Common myeloid progenitor, CD34-positive (primary cell): ENCODE results near the gene CCL26.
A peak's percentile ranks its signal among the peaks of the same experiment; 100 is the strongest.

Experiments used
- CTCF ChIA-PET: fragments of 350-600 bp; sonication (Branson Sonifier 250); formaldehyde crosslinking; loops from one replicate; lab custom pipeline; 2021; ENCODE audit warnings: antibody characterized with exemption; lab: Charles Lee
- POLR2A ChIA-PET: fragments of 350-600 bp; sonication (Branson Sonifier 250); formaldehyde crosslinking; loops from one replicate; lab custom pipeline; 2021; ENCODE audit warnings: antibody characterized with exemption; lab: Charles Lee
- DNase-seq, 3 donors: peaks; one replicate each; pipeline versions ENCODE4 v3.0.0 to v3.0.0-alpha.2; 2013
- H3K27ac ChIP-seq, 2 experiments: 1 replicate in 1 of 2; 2 replicates in 1 of 2; pipeline ENCODE4 v1.7.0; 2013; ENCODE audit warnings: inconsistent platforms in 2 of 2, low read length in 2 of 2, mild to moderate bottlenecking in 2 of 2, low read depth in 1 of 2, moderate library complexity in 1 of 2; ENCODE audit not compliant: severe bottlenecking in 2 of 2, insufficient read depth in 1 of 2, poor library complexity in 1 of 2
- H3K27me3 ChIP-seq, 5 experiments: replicated peaks in 2 of 5; 1 replicate in 3 of 5; 2 replicates in 2 of 5; pipeline versions ENCODE4 v1.6.1 to v1.7.0; 2013; ENCODE audit warnings: low read length in 4 of 5, mild to moderate bottlenecking in 2 of 5, moderate library complexity in 2 of 5, inconsistent platforms in 1 of 5; ENCODE audit not compliant: insufficient read depth in 5 of 5, control insufficient read depth in 4 of 5
- H3K36me3 ChIP-seq, 4 experiments: 1 replicate in 2 of 4; 2 replicates in 2 of 4; pipeline versions ENCODE4 v1.6.1 to v1.7.0; 2013; ENCODE audit warnings: low read length in 3 of 4, control low read depth in 1 of 4, mild to moderate bottlenecking in 1 of 4; ENCODE audit not compliant: control insufficient read depth in 4 of 4, insufficient read depth in 4 of 4
- H3K4me1 ChIP-seq, 4 experiments: 1 replicate in 3 of 4; 2 replicates in 1 of 4; pipeline versions ENCODE4 v1.6.1 to v1.7.1; 2013; ENCODE audit warnings: low read length in 3 of 4, mild to moderate bottlenecking in 3 of 4, control low read depth in 1 of 4, inconsistent platforms in 1 of 4, moderate library complexity in 1 of 4; ENCODE audit not compliant: control insufficient read depth in 4 of 4, insufficient read depth in 4 of 4; ENCODE audit errors: control extremely low read depth in 1 of 4
- H3K4me3 ChIP-seq, 7 experiments: 1 replicate in 4 of 7; 2 replicates in 3 of 7; pipeline versions ENCODE4 v1.5.1 to v1.7.0; 2013; ENCODE audit warnings: mild to moderate bottlenecking in 7 of 7, low read length in 6 of 7, moderate library complexity in 6 of 7, inconsistent platforms in 2 of 7, low read depth in 2 of 7, control low read depth in 1 of 7; ENCODE audit not compliant: insufficient read depth in 4 of 7, control insufficient read depth in 1 of 7; ENCODE audit errors: extremely low read depth in 1 of 7
- H3K9me3 ChIP-seq, 5 experiments: 1 replicate in 4 of 5; 2 replicates in 1 of 5; pipeline versions ENCODE4 v1.6.1 to v1.7.1; 2013; ENCODE audit warnings: low read length in 4 of 5, mild to moderate bottlenecking in 2 of 5, inconsistent platforms in 1 of 5, low read depth in 1 of 5, moderate library complexity in 1 of 5; ENCODE audit not compliant: control insufficient read depth in 4 of 5, insufficient read depth in 2 of 5; ENCODE audit errors: control extremely low read depth in 1 of 5
- WGBS: methylation state at CpG from one replicate; pipeline ENCODE4 v1.1.5; 2013; ENCODE audit not compliant: insufficient coverage; 5-methylcytosine and 5-hydroxymethylcytosine counted together

The CCL26 gene

DNA sequence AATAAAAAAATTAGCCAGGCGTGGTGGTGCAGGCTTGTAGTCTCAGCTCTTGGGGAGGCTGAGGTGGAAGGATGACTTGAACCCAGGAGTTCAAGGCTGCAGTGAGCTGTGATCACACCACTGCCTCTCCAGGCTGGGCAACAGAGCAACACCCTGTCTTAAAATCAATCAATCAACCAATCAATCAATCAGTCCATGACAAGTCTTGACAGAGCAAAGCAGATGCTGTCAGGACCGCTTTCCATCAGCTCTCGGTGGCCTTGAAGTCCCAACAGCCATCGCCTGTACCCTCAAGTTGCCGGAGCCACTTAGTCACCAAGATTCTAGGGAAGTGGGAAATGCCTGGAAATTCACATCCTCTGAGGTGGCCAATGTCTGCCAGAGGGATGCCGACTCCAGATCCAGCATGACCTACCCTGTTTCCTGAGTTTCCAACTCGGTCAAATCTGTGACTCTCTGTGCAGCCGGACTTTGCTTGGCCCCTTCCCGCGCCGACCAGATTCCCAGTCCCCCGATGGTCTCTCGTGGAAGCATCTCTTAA is 42.5 kb upstream of the CCL26 start:
- peaks cover 0 to 11% (median 7%) of the 10 kb centered on the region in 4 experiments for H3K4me1 ChIP-seq
- no peak overlapping the region for H3K4me3 ChIP-seq
- peaks cover 0 to 6% (median 0%) of the 10 kb centered on the region in 5 experiments for H3K27me3 ChIP-seq
- POLR2A ChIA-PET: no interaction called here
- no peaks in the 10 kb centered on the region for H3K9me3 ChIP-seq
- H3K27ac ChIP-seq: no peak overlapping the region
- no peak for DNase-seq
- CTCF ChIA-PET: interaction anchor here (0.8 to 1.4 kb wide), 2 partner anchors 9 to 65 kb away, joined by 3 to 4 read pairs; no protein-coding TSS in a partner anchor
- H3K36me3 ChIP-seq: no peaks in the 10 kb centered on the region
- WGBS: 92% methylated on average over 10 of the region's 13 CpGs

DNA sequence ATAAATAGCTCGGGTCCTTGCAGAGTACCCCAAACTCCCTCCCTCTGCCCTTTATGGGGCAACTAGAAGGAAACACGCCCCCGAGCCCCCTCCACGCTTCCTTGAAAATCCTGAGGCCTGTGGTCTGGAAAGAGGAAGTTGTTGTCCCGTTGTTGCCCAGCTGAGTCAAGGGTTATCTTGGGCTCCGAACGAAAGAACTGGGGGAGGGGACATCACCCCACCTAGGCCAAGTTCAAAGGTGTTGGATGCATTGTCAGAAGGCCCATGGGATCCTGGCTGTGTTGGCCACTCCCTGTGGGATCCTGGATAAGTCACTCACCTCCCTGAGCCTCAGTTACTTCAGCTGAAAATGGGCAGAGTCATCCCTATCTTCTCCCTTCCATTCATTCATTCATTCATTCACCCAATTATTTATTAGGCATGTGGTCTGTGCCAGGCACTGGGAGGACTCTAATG is 41.8 kb upstream of the CCL26 start, which contains the start of gene CCL24:
TSS of gene CCL24 (minus strand) at position 26 of the 456 bp plus-strand sequence. CDS start 91 bp downstream, outside the sequence.
- Histone ChIP-seq H3K9me3 (no peaks in the 10 kb centered on the region), H3K27me3 (peaks cover 0 to 6% (median 0%) of the 10 kb centered on the region in 5 experiments), H3K4me1 (peaks cover 0 to 11% (median 7%) of the 10 kb centered on the region in 4 experiments), H3K27ac (no peak within 1 kb of the TSS), H3K4me3 (no peak within 1 kb of the TSS), H3K36me3 (no peaks in the 10 kb centered on the region)
- CTCF ChIA-PET: interaction anchor here (0.8 to 1.4 kb wide), 2 partner anchors 10 to 64 kb away, joined by 3 to 4 read pairs; no protein-coding TSS in a partner anchor
- DNase-seq: peak; percentile 9 to 54 (median 52)
- POLR2A ChIA-PET: no interaction called here
- WGBS: 0% methylated on average over 6 of the region's 7 CpGs

DNA sequence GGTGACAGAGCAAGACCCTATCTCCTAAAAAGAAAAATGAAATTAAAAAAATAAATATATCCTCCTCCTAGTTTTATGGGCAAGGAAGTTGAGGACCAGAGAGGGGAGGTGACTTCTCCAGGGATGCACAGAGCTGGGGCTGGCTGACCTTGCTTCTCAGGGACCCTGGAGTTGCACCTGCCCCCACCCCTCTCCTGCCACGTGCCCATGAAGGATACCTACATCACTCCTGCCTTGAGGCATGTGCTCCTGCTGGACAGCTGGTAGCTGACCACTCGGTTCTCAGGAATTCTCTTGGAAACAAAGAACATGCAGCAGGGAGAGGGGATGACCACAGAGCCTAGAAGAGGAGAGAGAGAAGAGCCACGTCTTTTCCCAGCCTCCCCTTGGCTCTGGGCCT is 41.1 kb upstream of the CCL26 start:
- WGBS: 100% methylated on average over 2 of the region's 3 CpGs
- POLR2A ChIA-PET: no interaction called here
- H3K27me3 ChIP-seq: peaks cover 0 to 6% (median 0%) of the 10 kb centered on the region in 5 experiments
- peaks cover 0 to 1% (median 1%) of the 10 kb centered on the region in 5 experiments for H3K9me3 ChIP-seq
- no peak overlapping the region for H3K4me3 ChIP-seq
- H3K4me1 ChIP-seq: peaks cover 0 to 11% (median 7%) of the 10 kb centered on the region in 4 experiments
- no peak overlapping the region for H3K27ac ChIP-seq
- no peak for DNase-seq
- no peaks in the 10 kb centered on the region for H3K36me3 ChIP-seq
- CTCF ChIA-PET: interaction anchor here (1.4 kb wide), 1 partner anchor 11 kb away, joined by 4 read pairs; no protein-coding TSS in a partner anchor

DNA sequence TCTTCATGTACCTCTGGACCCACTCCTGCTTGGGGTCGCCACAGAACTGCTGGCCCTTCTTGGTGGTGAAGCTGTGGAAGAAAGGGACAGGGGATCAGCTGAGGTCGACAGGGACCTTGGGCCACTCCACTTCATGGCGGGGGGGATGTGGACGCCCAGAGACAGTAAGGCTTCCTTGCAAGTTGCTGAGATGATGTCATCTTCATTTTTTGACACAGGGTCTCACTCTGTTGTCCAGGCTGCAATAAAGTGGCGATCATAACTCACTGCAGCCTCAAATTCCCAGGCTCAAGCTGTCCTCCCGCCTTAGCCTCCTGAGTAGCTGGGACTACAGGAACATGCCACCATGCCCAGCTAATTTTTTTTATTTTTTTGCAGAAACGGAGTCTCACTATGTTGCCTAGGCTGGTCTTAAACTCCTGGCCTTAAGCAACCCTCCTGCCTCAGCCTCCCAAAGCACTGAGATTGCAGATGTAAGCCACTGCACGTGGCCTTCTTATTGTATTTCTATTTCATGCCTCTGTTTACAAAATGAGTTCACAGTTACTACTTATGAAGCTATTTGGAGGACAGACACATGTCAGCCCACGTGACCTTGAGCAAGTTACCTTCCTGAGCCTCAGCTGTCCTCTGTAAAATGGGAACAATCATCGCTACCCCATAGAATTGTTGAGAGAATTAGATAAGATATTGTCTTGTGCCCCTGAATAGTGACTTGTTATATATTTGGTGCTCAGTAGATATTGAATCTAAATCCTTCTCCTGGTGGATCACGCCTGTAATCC is 40.1 kb upstream of the CCL26 start:
- Histone ChIP-seq H3K27ac (no peak overlapping the region), H3K27me3 (peaks cover 0 to 6% (median 0%) of the 10 kb centered on the region in 5 experiments), H3K36me3 (no peaks in the 10 kb centered on the region), H3K9me3 (peaks cover 0 to 10% (median 4%) of the 10 kb centered on the region in 5 experiments), H3K4me3 (no peak overlapping the region), H3K4me1 (peaks cover 0 to 11% (median 7%) of the 10 kb centered on the region in 4 experiments)
- CTCF ChIA-PET: interaction anchor here (0.7 kb wide), 1 partner anchor 144 kb away, joined by 5 read pairs; no protein-coding TSS in a partner anchor
- WGBS: 100% methylated on average over 6 of the region's 11 CpGs
- DNase-seq: no peak
- POLR2A ChIA-PET: no interaction called here

DNA sequence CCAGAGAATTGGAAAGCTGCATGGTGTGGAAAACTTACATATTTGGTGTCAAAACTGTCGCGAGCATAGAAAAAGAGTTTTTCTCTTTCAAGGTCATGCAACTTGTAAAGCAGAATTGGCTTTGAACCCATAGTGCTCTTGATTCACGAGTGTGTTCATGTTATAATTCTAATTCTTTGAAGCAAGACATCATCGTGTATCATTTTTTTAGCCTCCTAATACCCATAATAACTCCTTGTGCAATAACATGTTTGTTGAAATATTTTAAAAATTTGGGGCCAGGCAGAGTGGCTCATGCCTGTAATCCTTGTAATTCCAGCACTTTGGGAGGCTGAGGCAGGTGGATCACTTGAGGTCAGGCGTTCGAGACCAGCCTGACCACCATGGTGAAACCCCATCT is 37.4 kb upstream of the CCL26 start:
- Histone ChIP-seq H3K27me3 (peaks cover 0 to 1% (median 0%) of the 10 kb centered on the region in 5 experiments), H3K9me3 (peaks cover 1 to 18% (median 11%) of the 10 kb centered on the region in 5 experiments), H3K27ac (no peak overlapping the region), H3K36me3 (no peaks in the 10 kb centered on the region), H3K4me1 (peaks cover 0 to 11% (median 7%) of the 10 kb centered on the region in 4 experiments), H3K4me3 (no peak overlapping the region)
- WGBS: 92% methylated on average over 4 of the region's 6 CpGs
- no peak for DNase-seq
- POLR2A ChIA-PET: no interaction called here
- CTCF ChIA-PET: no interaction called here

DNA sequence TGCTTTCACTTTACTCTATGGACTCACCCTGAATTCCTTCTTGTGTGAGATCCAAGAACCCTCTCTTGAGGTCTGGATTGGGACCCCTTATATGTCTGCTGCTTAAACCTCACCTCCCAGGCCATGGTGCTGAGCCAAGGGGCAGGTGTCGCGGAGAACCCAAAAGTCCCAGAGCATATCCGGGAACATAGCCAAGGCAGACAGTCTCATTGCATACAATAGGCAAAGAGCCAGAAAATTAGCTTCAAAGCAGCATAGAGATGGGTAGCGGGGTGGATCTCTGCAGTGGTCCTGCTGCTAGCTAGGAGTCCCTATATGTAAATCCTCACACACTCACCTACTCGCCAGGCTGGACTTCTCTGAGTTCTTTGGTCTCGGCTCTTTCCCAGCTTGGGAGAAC is 36.1 kb upstream of the CCL26 start:
- Histone ChIP-seq H3K27me3 (no peaks in the 10 kb centered on the region), H3K4me3 (no peak overlapping the region), H3K27ac (no peak overlapping the region), H3K9me3 (peaks cover 1 to 18% (median 11%) of the 10 kb centered on the region in 5 experiments), H3K36me3 (no peaks in the 10 kb centered on the region), H3K4me1 (peaks cover 0 to under 1% (median 0%) of the 10 kb centered on the region in 4 experiments)
- no peak for DNase-seq
- 97% methylated on average over 6 of the region's 6 CpGs for WGBS
- CTCF ChIA-PET: no interaction called here
- POLR2A ChIA-PET: no interaction called here
